ENCODE results near the gene KIF5C.

GRCh38 chr2:148933456-148933855, 58.4 kb downstream of the KIF5C start:
- TF ChIP-seq EZH2 (IDR thresholded peaks at IDR 0.05), result no peak
- TF ChIP-seq POLR2AphosphoS5 (IDR thresholded peaks at IDR 0.05; ENCODE audit: borderline replicate concordance, low read depth, low read length), result no peak
- TF ChIP-seq FOXP2 (optimal IDR thresholded peaks at IDR 0.05; ENCODE audit: control extremely low read depth, extremely low read length, insufficient read depth), result no peak

All from SK-N-MC (cell line).